Measurements from ENCODE around the gene TMEM256. TPM values are rescaled to one million over a fixed set of nuclear protein-coding genes. Genes with fewer than 3 reads are reported as not detected.

The TMEM256 gene
- total and polyA plus RNA-seq, 4 donors: 30.0 to 130 (median 97.7) TPM

DNA sequence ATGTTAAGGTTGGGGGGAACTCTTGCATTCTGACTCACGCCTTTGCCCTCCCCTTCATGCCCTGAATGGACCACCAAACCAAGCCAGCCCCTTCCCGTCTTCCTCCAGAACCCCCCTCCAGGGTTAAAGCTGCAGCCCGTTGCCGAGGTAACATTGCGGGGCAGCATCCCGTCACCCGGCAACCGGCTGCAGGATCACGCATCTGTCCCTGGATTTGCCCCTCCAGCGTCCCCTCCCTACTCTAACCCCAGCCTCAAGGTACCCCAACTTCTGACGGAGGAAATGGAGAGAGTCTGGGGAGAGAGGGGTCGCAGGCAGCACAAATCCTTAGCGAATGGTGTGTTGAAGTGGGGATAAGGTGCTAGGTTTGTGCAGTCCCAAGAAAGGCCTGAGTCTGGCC, 3.2 kb upstream of the TMEM256 start:
- Histone ChIP-seq H3K4me3 (ENCODE audit: low read depth in 1 of 3, low read length in 3 of 3) (no peak overlapping the region), H3K9ac (ENCODE audit: low read depth in 1 of 2, low read length in 2 of 2) (no peak overlapping the region), H3K9me3 (ENCODE audit: control insufficient read depth in 4 of 4, low read length in 3 of 4) (no peaks in the 10 kb centered on the region), H3K27me3 (ENCODE audit: control insufficient read depth in 4 of 4, insufficient read depth in 4 of 4, low read length in 3 of 4) (no peaks in the 10 kb centered on the region), H3K27ac (ENCODE audit: low read depth in 1 of 2, low read length in 2 of 2) (no peak overlapping the region), H3K4me1 (ENCODE audit: control insufficient read depth in 4 of 4, insufficient read depth in 4 of 4, low read length in 3 of 4) (peaks cover 4 to 8% (median 7%) of the 10 kb centered on the region in 4 donors), H3K36me3 (ENCODE audit: control insufficient read depth in 4 of 4, insufficient read depth in 3 of 4, low read depth in 1 of 4, low read length in 3 of 4) (no peaks in the 10 kb centered on the region)
- 84% methylated on average over 13 of the region's 13 CpGs for WGBS
- TF ChIP-seq FOXA2 (IDR thresholded peaks at IDR 0.05) (no peak), FOXA1 (IDR thresholded peaks at IDR 0.05) (no peak), TAF1 (conservative IDR thresholded peaks at IDR 0.05) (no peak), JUND (IDR thresholded peaks at IDR 0.05) (no peak), RAD21 (IDR thresholded peaks at IDR 0.05) (no peak), GABPA (IDR thresholded peaks at IDR 0.05 in 1 of 2, conservative IDR thresholded peaks at IDR 0.05 in 1 of 2) (no peak), SP1 (IDR thresholded peaks at IDR 0.05) (no peak)
- TF ChIP-seq, protein P1, sequence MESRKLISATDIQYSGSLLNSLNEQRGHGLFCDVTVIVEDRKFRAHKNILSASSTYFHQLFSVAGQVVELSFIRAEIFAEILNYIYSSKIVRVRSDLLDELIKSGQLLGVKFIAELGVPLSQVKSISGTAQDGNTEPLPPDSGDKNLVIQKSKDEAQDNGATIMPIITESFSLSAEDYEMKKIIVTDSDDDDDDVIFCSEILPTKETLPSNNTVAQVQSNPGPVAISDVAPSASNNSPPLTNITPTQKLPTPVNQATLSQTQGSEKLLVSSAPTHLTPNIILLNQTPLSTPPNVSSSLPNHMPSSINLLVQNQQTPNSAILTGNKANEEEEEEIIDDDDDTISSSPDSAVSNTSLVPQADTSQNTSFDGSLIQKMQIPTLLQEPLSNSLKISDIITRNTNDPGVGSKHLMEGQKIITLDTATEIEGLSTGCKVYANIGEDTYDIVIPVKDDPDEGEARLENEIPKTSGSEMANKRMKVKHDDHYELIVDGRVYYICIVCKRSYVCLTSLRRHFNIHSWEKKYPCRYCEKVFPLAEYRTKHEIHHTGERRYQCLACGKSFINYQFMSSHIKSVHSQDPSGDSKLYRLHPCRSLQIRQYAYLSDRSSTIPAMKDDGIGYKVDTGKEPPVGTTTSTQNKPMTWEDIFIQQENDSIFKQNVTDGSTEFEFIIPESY (IDR thresholded peaks at IDR 0.05): no peak
- TF ChIP-seq, protein P2, sequence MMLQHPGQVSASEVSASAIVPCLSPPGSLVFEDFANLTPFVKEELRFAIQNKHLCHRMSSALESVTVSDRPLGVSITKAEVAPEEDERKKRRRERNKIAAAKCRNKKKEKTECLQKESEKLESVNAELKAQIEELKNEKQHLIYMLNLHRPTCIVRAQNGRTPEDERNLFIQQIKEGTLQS (IDR thresholded peaks at IDR 0.05): no peak
- DNase-seq (ENCODE audit: low spot score): no peak

DNA sequence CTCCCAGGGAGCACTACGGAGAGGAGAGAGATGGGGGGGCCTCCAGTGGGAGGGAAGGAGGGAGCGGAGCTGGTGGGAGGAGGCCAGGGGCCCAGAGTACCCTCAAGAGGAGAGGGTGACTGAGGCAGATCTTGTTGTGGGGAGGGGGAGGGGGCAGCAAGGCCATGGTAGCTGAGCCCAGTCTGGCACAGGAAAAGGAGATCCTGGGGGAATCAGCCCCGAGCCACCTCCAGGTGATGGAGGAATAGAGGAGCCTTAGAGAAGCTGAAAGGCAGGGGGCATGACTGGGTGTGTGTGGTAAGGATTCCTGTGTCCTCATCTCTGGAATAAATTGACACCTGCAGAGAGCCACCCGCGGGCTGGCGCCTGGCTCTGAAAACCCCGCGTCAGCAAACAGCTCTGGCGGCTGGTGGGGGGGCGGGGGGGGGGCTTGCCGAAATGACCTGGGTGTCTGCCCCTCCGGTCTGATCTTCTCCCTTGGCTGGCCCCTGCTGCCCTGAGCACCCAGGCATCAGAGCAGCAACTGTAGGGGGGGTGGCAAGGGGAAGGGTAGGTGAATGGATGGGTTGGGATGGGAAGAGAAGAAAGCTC, 2.4 kb upstream of the TMEM256 start:
- Histone ChIP-seq H3K9me3 (ENCODE audit: control insufficient read depth in 4 of 4, low read length in 3 of 4) (no peaks in the 10 kb centered on the region), H3K36me3 (ENCODE audit: control insufficient read depth in 4 of 4, insufficient read depth in 3 of 4, low read depth in 1 of 4, low read length in 3 of 4) (no peaks in the 10 kb centered on the region), H3K27ac (ENCODE audit: low read depth in 1 of 2, low read length in 2 of 2) (no peak overlapping the region), H3K27me3 (ENCODE audit: control insufficient read depth in 4 of 4, insufficient read depth in 4 of 4, low read length in 3 of 4) (no peaks in the 10 kb centered on the region), H3K9ac (ENCODE audit: low read depth in 1 of 2, low read length in 2 of 2) (no peak overlapping the region), H3K4me1 (ENCODE audit: control insufficient read depth in 4 of 4, insufficient read depth in 4 of 4, low read length in 3 of 4) (peaks cover 4 to 8% (median 7%) of the 10 kb centered on the region in 4 donors), H3K4me3 (ENCODE audit: low read depth in 1 of 3, low read length in 3 of 3) (no peak overlapping the region)
- no peak for DNase-seq (ENCODE audit: low spot score)
- WGBS: 53% methylated on average over 12 of the region's 12 CpGs
- TF ChIP-seq RXRA (IDR thresholded peaks at IDR 0.05) (no peak), JUND (IDR thresholded peaks at IDR 0.05) (no peak), SP1 (IDR thresholded peaks at IDR 0.05) (no peak), EGR1 (IDR thresholded peaks at IDR 0.05; ENCODE audit: low read depth in 2 of 2) (no peak), HNF4G (IDR thresholded peaks at IDR 0.05) (no peak), FOXA2 (IDR thresholded peaks at IDR 0.05) (no peak), NR2F2 (IDR thresholded peaks at IDR 0.05) (no peak), YY1 (IDR thresholded peaks at IDR 0.05) (no peak), TAF1 (conservative IDR thresholded peaks at IDR 0.05) (no peak), GABPA (IDR thresholded peaks at IDR 0.05 in 1 of 2, conservative IDR thresholded peaks at IDR 0.05 in 1 of 2) (no peak), RAD21 (IDR thresholded peaks at IDR 0.05) (no peak)
- TF ChIP-seq, protein P3, sequence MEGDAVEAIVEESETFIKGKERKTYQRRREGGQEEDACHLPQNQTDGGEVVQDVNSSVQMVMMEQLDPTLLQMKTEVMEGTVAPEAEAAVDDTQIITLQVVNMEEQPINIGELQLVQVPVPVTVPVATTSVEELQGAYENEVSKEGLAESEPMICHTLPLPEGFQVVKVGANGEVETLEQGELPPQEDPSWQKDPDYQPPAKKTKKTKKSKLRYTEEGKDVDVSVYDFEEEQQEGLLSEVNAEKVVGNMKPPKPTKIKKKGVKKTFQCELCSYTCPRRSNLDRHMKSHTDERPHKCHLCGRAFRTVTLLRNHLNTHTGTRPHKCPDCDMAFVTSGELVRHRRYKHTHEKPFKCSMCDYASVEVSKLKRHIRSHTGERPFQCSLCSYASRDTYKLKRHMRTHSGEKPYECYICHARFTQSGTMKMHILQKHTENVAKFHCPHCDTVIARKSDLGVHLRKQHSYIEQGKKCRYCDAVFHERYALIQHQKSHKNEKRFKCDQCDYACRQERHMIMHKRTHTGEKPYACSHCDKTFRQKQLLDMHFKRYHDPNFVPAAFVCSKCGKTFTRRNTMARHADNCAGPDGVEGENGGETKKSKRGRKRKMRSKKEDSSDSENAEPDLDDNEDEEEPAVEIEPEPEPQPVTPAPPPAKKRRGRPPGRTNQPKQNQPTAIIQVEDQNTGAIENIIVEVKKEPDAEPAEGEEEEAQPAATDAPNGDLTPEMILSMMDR (IDR thresholded peaks at IDR 0.05; ENCODE audit: low read depth, low read length, missing input control): no peak
- TF ChIP-seq, protein P4, sequence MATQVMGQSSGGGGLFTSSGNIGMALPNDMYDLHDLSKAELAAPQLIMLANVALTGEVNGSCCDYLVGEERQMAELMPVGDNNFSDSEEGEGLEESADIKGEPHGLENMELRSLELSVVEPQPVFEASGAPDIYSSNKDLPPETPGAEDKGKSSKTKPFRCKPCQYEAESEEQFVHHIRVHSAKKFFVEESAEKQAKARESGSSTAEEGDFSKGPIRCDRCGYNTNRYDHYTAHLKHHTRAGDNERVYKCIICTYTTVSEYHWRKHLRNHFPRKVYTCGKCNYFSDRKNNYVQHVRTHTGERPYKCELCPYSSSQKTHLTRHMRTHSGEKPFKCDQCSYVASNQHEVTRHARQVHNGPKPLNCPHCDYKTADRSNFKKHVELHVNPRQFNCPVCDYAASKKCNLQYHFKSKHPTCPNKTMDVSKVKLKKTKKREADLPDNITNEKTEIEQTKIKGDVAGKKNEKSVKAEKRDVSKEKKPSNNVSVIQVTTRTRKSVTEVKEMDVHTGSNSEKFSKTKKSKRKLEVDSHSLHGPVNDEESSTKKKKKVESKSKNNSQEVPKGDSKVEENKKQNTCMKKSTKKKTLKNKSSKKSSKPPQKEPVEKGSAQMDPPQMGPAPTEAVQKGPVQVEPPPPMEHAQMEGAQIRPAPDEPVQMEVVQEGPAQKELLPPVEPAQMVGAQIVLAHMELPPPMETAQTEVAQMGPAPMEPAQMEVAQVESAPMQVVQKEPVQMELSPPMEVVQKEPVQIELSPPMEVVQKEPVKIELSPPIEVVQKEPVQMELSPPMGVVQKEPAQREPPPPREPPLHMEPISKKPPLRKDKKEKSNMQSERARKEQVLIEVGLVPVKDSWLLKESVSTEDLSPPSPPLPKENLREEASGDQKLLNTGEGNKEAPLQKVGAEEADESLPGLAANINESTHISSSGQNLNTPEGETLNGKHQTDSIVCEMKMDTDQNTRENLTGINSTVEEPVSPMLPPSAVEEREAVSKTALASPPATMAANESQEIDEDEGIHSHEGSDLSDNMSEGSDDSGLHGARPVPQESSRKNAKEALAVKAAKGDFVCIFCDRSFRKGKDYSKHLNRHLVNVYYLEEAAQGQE (IDR thresholded peaks at IDR 0.05): no peak
- TF ChIP-seq, protein P2 (IDR thresholded peaks at IDR 0.05): no peak
